OCI-LY3 (cell line): Measurements from ENCODE around the gene ATP2A2.

Experiments used
- CTCF ChIP-seq: fragments of 200-600, 300-600 bp; sonication (generic); IDR thresholded peaks from 2 replicates; pipeline ENCODE4 v1.5.1; 2014; ENCODE audit warnings: antibody characterized with exemption, low read length, low read depth
- EZH2phosphoT487 ChIP-seq: fragments of 200-600 bp; shearing (Covaris generic); IDR thresholded peaks from 2 replicates; pipeline ENCODE4 v1.6.1; 2018; ENCODE audit warnings: antibody characterized with exemption, mixed run types, low read depth

DNA sequence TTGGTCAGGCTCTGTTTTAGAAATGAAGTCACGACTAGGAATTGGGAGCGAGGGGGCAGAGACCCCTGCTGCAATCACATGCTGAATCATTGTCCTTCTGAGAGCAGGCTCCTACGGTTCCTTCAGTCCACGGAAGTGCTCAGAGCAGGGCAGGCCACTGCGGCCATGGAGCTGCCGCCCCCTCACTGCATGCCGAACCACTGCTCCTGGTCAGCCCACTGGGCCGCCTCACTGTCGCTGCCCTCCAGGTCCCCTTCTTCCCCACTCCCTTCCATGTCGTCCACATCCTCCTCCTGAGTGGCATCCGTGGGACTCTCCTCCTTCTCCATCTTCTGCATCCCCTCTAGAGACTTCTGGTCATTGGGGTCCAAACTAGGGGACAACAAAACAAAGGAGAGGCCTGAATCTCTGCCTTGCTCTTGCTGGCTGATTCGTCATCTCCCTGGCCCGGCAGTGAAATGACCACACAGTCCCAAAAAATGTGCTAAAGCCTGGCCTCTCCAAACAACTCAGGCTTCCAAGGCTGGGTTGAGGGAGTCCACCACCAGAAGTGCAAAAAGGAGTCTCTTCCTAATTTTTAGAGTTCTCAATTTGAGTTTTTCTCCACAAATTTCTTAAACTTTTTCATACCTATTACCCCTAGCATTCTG lies 93.0 kb downstream of the ATP2A2 start:
- TF ChIP-seq CTCF (no peak), EZH2phosphoT487 (no peak)
